Liver (tissue), 9 donors: ENCODE data around the gene RAD51B. TPM values are rescaled to one million over a fixed set of nuclear protein-coding genes. Genes with fewer than 3 reads are reported as not detected.

ENCODE experiments used
- DNase-seq: peaks from one replicate; pipeline ENCODE4 v3.0.0-alpha.2; 2017; ENCODE audit warnings: low spot score
- H3K27ac ChIP-seq, 2 donors: one replicate each; pipeline ENCODE4 v1.7.0; 2013; ENCODE audit warnings: inconsistent platforms in 2 of 2, low read length in 2 of 2, control low read depth in 1 of 2, low read depth in 1 of 2, mild to moderate bottlenecking in 1 of 2
- H3K27me3 ChIP-seq, 4 donors: one replicate each; pipeline versions ENCODE4 v1.6.1 to v1.7.0; 2013; ENCODE audit warnings: low read length in 3 of 4, inconsistent platforms in 1 of 4, mild to moderate bottlenecking in 1 of 4, moderate library complexity in 1 of 4; ENCODE audit not compliant: control insufficient read depth in 4 of 4, insufficient read depth in 4 of 4
- H3K36me3 ChIP-seq, 4 donors: one replicate each; pipeline versions ENCODE4 v1.6.1 to v1.7.0; 2013; ENCODE audit warnings: low read length in 3 of 4, mild to moderate bottlenecking in 3 of 4, low read depth in 1 of 4, moderate library complexity in 1 of 4; ENCODE audit not compliant: control insufficient read depth in 4 of 4, insufficient read depth in 3 of 4
- H3K4me1 ChIP-seq, 4 donors: one replicate each; pipeline versions ENCODE4 v1.6.1 to v1.7.0; 2013; ENCODE audit warnings: low read length in 3 of 4, mild to moderate bottlenecking in 3 of 4, moderate library complexity in 1 of 4; ENCODE audit not compliant: control insufficient read depth in 4 of 4, insufficient read depth in 4 of 4
- H3K4me3 ChIP-seq, 3 donors: one replicate each; pipeline versions ENCODE4 v1.6.1 to v1.7.0; 2013; ENCODE audit warnings: low read length in 3 of 3, control low read depth in 1 of 3, low read depth in 1 of 3, mild to moderate bottlenecking in 1 of 3
- H3K9ac ChIP-seq, 2 donors: one replicate each; pipeline ENCODE4 v1.7.0; 2013; ENCODE audit warnings: low read length in 2 of 2, mild to moderate bottlenecking in 2 of 2, moderate library complexity in 2 of 2, control low read depth in 1 of 2, low read depth in 1 of 2
- H3K9me3 ChIP-seq, 4 donors: one replicate each; pipeline versions ENCODE4 v1.6.1 to v1.7.0; 2013; ENCODE audit warnings: low read length in 3 of 4; ENCODE audit not compliant: control insufficient read depth in 4 of 4
- FOXA2 ChIP-seq: IDR thresholded peaks from 2 replicates; pipeline ENCODE4 v1.6.1; 2016; ENCODE audit warnings: antibody characterized with exemption
- HNF4A ChIP-seq, 2 donors: conservative IDR thresholded peaks; 2 replicates each; pipeline ENCODE4 v1.6.1; 2016; ENCODE audit warnings: antibody characterized with exemption in 2 of 2, mild to moderate bottlenecking in 2 of 2
- HNF4G ChIP-seq: IDR thresholded peaks from 2 replicates; pipeline ENCODE4 v1.6.1; 2016; ENCODE audit warnings: antibody characterized with exemption
- JUND ChIP-seq, 2 donors: IDR thresholded peaks; 2 replicates each; pipeline ENCODE4 v1.6.1; 2016; ENCODE audit warnings: antibody characterized with exemption in 2 of 2
- MAX ChIP-seq: IDR thresholded peaks from 2 replicates; pipeline ENCODE4 v1.6.1; 2016; ENCODE audit warnings: antibody characterized with exemption
- NR2F2 ChIP-seq: IDR thresholded peaks from 2 replicates; pipeline ENCODE4 v1.6.1; 2016; ENCODE audit warnings: antibody characterized with exemption
- RAD21 ChIP-seq, 2 donors: IDR thresholded peaks; 2 replicates each; pipeline ENCODE4 v1.6.1; 2016; ENCODE audit warnings: antibody characterized with exemption in 2 of 2, mild to moderate bottlenecking in 2 of 2
- REST ChIP-seq: IDR thresholded peaks from 2 replicates; pipeline ENCODE4 v1.6.1; 2016; ENCODE audit warnings: antibody characterized with exemption, mild to moderate bottlenecking
- RXRA ChIP-seq, 2 donors: IDR thresholded peaks; 2 replicates each; pipeline ENCODE4 v1.6.1; 2017 to 2018; ENCODE audit warnings: antibody characterized with exemption in 2 of 2, mild to moderate bottlenecking in 1 of 2
- SP1 ChIP-seq: IDR thresholded peaks from 2 replicates; pipeline ENCODE4 v1.6.1; 2018; ENCODE audit warnings: antibody characterized with exemption, mild to moderate bottlenecking
- TAF1 ChIP-seq: conservative IDR thresholded peaks from 2 replicates; pipeline ENCODE4 v1.6.1; 2016; ENCODE audit warnings: antibody characterized with exemption, mild to moderate bottlenecking
- ZBTB33 ChIP-seq: IDR thresholded peaks from 2 replicates; pipeline ENCODE4 v1.6.1; 2016; ENCODE audit warnings: antibody characterized with exemption
- WGBS: extraction: QIAGEN DNeasy Blood & Tissue Kit; methylation state at CpG from one replicate; pipeline ENCODE4 v1.1.7; 2013; 5-methylcytosine and 5-hydroxymethylcytosine counted together
- polyA plus RNA-seq, 2 donors: library from polyadenylated mRNA; stranded (reverse) in 1 of 2; unstranded in 1 of 2; fragments of 200-250 nt in 1 of 2; fragments of >200 nt in 1 of 2; fragmentation: Nextera tagmentation in 1 of 2; extraction: Ambion mirVana in 1 of 2; gene quantifications; one replicate each; pipeline versions ENCODE4 v1.2.1 to v1.2.3, GENCODE V29; 2013 to 2015
- total RNA-seq, 2 donors: library from RNA; depleted of rRNA; stranded (reverse); fragments of >200 nt; gene quantifications; one replicate each; pipeline ENCODE4 v1.2.3, GENCODE V29; 2014
- donor health status: healthy.
- donor health status: healthy.
- donor health status: healthy.
- donor health status: healthy.
- donor health status: healthy.

The RAD51B gene
- total and polyA plus RNA-seq, 4 donors, result 0.81 to 12.9 (median 2.4) TPM

GRCh38 chr14:68519671-68520187, 700.1 kb downstream of the RAD51B start:
- TF ChIP-seq RXRA (IDR thresholded peaks at IDR 0.05), result no peak
- TF ChIP-seq FOXA2, result no peak
- no peaks in the 10 kb centered on the region for H3K27me3 ChIP-seq
- WGBS, result 61% methylated on average over 5 of the region's 5 CpGs
- H3K4me1 ChIP-seq, result peaks cover 18 to 47% (median 37%) of the 10 kb centered on the region in 4 donors
- H3K4me3 ChIP-seq, result no peak overlapping the region
- peak overlapping the region; percentile 66 to 76 for H3K27ac ChIP-seq
- H3K9me3 ChIP-seq, result no peaks in the 10 kb centered on the region
- no peaks in the 10 kb centered on the region for H3K36me3 ChIP-seq
- no peak overlapping the region for H3K9ac ChIP-seq
- DNase-seq, result no peak

GRCh38 chr14:68520637-68521556, 701.3 kb downstream of the RAD51B start:
- 41% methylated on average over 5 of the region's 5 CpGs for WGBS
- H3K4me3 ChIP-seq, result no peak overlapping the region
- no peak for DNase-seq
- peaks cover 18 to 47% (median 37%) of the 10 kb centered on the region in 4 donors for H3K4me1 ChIP-seq
- no peaks in the 10 kb centered on the region for H3K27me3 ChIP-seq
- H3K9me3 ChIP-seq, result no peaks in the 10 kb centered on the region
- H3K27ac ChIP-seq, result peak overlapping the region; percentile 66 to 76
- no peak for TF ChIP-seq ZBTB33
- TF ChIP-seq RAD21 (IDR thresholded peaks at IDR 0.05), result peak; percentile 21 to 60
- TF ChIP-seq HNF4G, result peak; percentile 66
- peak; percentile 8 for TF ChIP-seq REST
- TF ChIP-seq TAF1, result no peak
- peak; percentile 54 for TF ChIP-seq FOXA2
- TF ChIP-seq MAX, result no peak
- no peak for TF ChIP-seq NR2F2
- peak; percentile 79 for TF ChIP-seq SP1
- TF ChIP-seq HNF4A (conservative IDR thresholded peaks at IDR 0.05), result peak; percentile 81 to 87
- peak; percentile 75 to 90 for TF ChIP-seq JUND (IDR thresholded peaks at IDR 0.05)
- peak; percentile 58 to 64 for TF ChIP-seq RXRA (IDR thresholded peaks at IDR 0.05)
- H3K36me3 ChIP-seq, result no peaks in the 10 kb centered on the region
- H3K9ac ChIP-seq, result peak overlapping the region in 1 of 2 donors; percentile 36
